DND-41 (cell line): ENCODE data around the gene IGFL1.

Experiments
- ATAC-seq: fragments of 200-7000 bp; cut with Tn5 transposase; 3 replicates; pipeline ENCODE4 v1.9.1; 2021; ENCODE audit warnings: low read depth; ENCODE audit not compliant: insufficient read depth
- DNase-seq: peaks from one replicate; pipeline ENCODE4 v3.0.0-alpha.2; 2020
- H2AFZ ChIP-seq: 2 replicates; pipeline ENCODE4 v1.6.0; 2012; ENCODE audit warnings: low read depth, low read length
- H3K27ac ChIP-seq: 2 replicates; pipeline ENCODE4 v1.5.1; 2012; ENCODE audit warnings: low read length, inconsistent platforms
- H3K27me3 ChIP-seq: fragments of 200-600 bp; sonication (generic); 2 replicates; pipeline ENCODE4 v1.6.0; 2012; ENCODE audit warnings: low read length, mild to moderate bottlenecking, inconsistent platforms; ENCODE audit not compliant: insufficient read depth, poor library complexity
- H3K36me3 ChIP-seq: 2 replicates; pipeline ENCODE4 v1.5.1; 2012; ENCODE audit warnings: low read length, inconsistent platforms; ENCODE audit not compliant: insufficient read depth
- H3K4me1 ChIP-seq: 2 replicates; pipeline ENCODE4 v1.5.1; 2012; ENCODE audit warnings: mild to moderate bottlenecking, low read length; ENCODE audit not compliant: insufficient read depth
- H3K4me2 ChIP-seq: 2 replicates; pipeline ENCODE4 v1.6.0; 2012; ENCODE audit warnings: mild to moderate bottlenecking, moderate library complexity, low read length, inconsistent platforms; ENCODE audit not compliant: insufficient read depth
- H3K4me3 ChIP-seq, 2 experiments: fragments of 200-600 bp in 1 of 2; shearing (Covaris generic) in 1 of 2; 2 replicates each; pipeline ENCODE4 v1.5.1; 2012 to 2016; ENCODE audit warnings: inconsistent platforms in 2 of 2, low read length in 2 of 2, mild to moderate bottlenecking in 2 of 2, low read depth in 1 of 2, moderate library complexity in 1 of 2
- H3K79me2 ChIP-seq: 2 replicates; pipeline ENCODE4 v1.6.0; 2012; ENCODE audit warnings: low read length, inconsistent platforms; ENCODE audit not compliant: insufficient read depth
- H3K9ac ChIP-seq: 2 replicates; pipeline ENCODE4 v1.6.0; 2012; ENCODE audit warnings: low read depth, mild to moderate bottlenecking, inconsistent platforms, low read length, moderate library complexity
- H3K9me3 ChIP-seq: 2 replicates; pipeline ENCODE4 v1.5.1; 2012; ENCODE audit warnings: low read length, moderate library complexity, mild to moderate bottlenecking, inconsistent platforms; ENCODE audit not compliant: insufficient read depth, severe bottlenecking
- H4K20me1 ChIP-seq: 2 replicates; pipeline ENCODE4 v1.6.0; 2012; ENCODE audit warnings: low read length; ENCODE audit not compliant: insufficient read depth
- CTCF ChIP-seq: IDR thresholded peaks from 2 replicates; pipeline ENCODE4 v1.5.1; 2012; ENCODE audit warnings: borderline replicate concordance, low read length, moderate library complexity, mild to moderate bottlenecking; ENCODE audit not compliant: poor library complexity, severe bottlenecking; ENCODE audit errors: extremely low read depth
- EZH2 ChIP-seq: IDR thresholded peaks from 3 replicates; pipeline ENCODE4 v1.6.1; 2012; ENCODE audit warnings: borderline replicate concordance, low read depth, mild to moderate bottlenecking, moderate library complexity, low read length, inconsistent platforms; ENCODE audit not compliant: severe bottlenecking

The IGFL1 gene

GRCh38 chr19:46186101-46186716 lies 43.3 kb upstream of the IGFL1 start:
- TF ChIP-seq EZH2 (no peak), CTCF (no peak)
- Histone ChIP-seq H2AFZ (no peak overlapping the region), H4K20me1 (0 out of 2 replicates have a peak, but pooled peaks cover 3% of the 10 kb centered on the region), H3K4me1 (no peaks in the 10 kb centered on the region), H3K9ac (no peak overlapping the region), H3K36me3 (no peaks in the 10 kb centered on the region), H3K4me2 (no peak overlapping the region), H3K27ac (no peak overlapping the region), H3K9me3 (no peaks in the 10 kb centered on the region), H3K27me3 (peaks cover 25% of the 10 kb centered on the region), H3K79me2 (no peaks in the 10 kb centered on the region), H3K4me3 (no peak overlapping the region)
- DNase-seq (no peak), ATAC-seq (no peak)

GRCh38 chr19:46186717-46187101 lies 42.8 kb upstream of the IGFL1 start:
- Histone ChIP-seq H3K9ac (no peak overlapping the region), H3K27me3 (peaks cover 27% of the 10 kb centered on the region), H4K20me1 (0 out of 2 replicates have a peak, but pooled peaks cover 3% of the 10 kb centered on the region), H3K4me3 (no peak overlapping the region), H3K4me2 (no peak overlapping the region), H3K36me3 (no peaks in the 10 kb centered on the region), H3K4me1 (no peaks in the 10 kb centered on the region), H3K79me2 (no peaks in the 10 kb centered on the region), H3K9me3 (no peaks in the 10 kb centered on the region), H2AFZ (no peak overlapping the region), H3K27ac (no peak overlapping the region)
- TF ChIP-seq EZH2 = no peak
- TF ChIP-seq CTCF = no peak
- DNase-seq = no peak
- ATAC-seq = no peak

GRCh38 chr19:46189971-46190888 lies 39.3 kb upstream of the IGFL1 start:
- Histone ChIP-seq H3K9me3 (no peaks in the 10 kb centered on the region), H2AFZ (no peak overlapping the region), H3K4me1 (no peaks in the 10 kb centered on the region), H3K36me3 (no peaks in the 10 kb centered on the region), H3K4me2 (no peak overlapping the region), H4K20me1 (no peaks in the 10 kb centered on the region), H3K9ac (no peak overlapping the region), H3K79me2 (no peaks in the 10 kb centered on the region), H3K27ac (no peak overlapping the region), H3K4me3 (no peak overlapping the region), H3K27me3 (peaks cover 24% of the 10 kb centered on the region)
- no peak for TF ChIP-seq CTCF
- no peak for TF ChIP-seq EZH2
- DNase-seq (no peak), ATAC-seq (no peak)
